ENCODE measurements around the gene IKBIP.
"Not testable (repeated sequence)": the region's sequence is repeated elsewhere in the genome, so short reads cannot be mapped to it uniquely, and the experiment has no call there.

The IKBIP gene

GRCh38 chr12:98646294-98647090, 1.9 kb upstream of the IKBIP start:
- Mint-ChIP-seq H3K4me3 (peak overlapping the region; percentile 95), H3K36me3 (peaks cover 16% of the 10 kb centered on the region), H3K4me1 (peaks cover 20% of the 10 kb centered on the region), H3K27ac (peak overlapping the region; percentile 97), H3K9me3 (no peaks in the 10 kb centered on the region), H3K27me3 (no peaks in the 10 kb centered on the region)
- ATAC-seq, result no peak

DNA sequence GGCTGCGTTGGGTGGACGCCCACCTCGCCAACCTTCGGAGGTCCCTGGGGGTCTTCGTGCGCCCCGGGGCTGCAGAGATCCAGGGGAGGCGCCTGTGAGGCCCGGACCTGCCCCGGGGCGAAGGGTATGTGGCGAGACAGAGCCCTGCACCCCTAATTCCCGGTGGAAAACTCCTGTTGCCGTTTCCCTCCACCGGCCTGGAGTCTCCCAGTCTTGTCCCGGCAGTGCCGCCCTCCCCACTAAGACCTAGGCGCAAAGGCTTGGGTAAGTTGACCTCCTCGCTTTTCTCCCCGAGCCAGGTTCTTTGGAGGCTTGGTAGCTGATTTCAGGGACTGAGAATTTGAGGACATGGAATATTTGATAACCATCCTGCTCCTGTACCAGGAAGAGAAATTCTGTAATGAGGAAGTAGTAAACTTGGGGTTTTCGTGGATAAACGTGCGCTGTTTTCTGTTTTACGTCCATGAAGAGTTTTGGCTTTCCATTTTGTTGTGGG, 1.0 kb upstream of the IKBIP start:
- no peaks in the 10 kb centered on the region for H3K9me3 Mint-ChIP-seq
- peaks cover 10% of the 10 kb centered on the region for H3K36me3 Mint-ChIP-seq
- H3K27ac Mint-ChIP-seq, result peak overlapping the region; percentile 97
- H3K4me1 Mint-ChIP-seq, result peaks cover 20% of the 10 kb centered on the region
- H3K27me3 Mint-ChIP-seq, result no peaks in the 10 kb centered on the region
- H3K4me3 Mint-ChIP-seq, result peak overlapping the region; percentile 95
- ATAC-seq, result no peak

- peaks cover 17% of the 10 kb centered on the region for H3K4me1 Mint-ChIP-seq
Measured at GRCh38 chr12:98644433-98644711, 216 bp downstream of the IKBIP start.

GRCh38 chr12:98642801-98643200, 1.8 kb downstream of the IKBIP start:
- peaks cover 18% of the 10 kb centered on the region for H3K4me1 Mint-ChIP-seq
- H3K27me3 Mint-ChIP-seq, H3K9me3 Mint-ChIP-seq, ATAC-seq, H3K27ac Mint-ChIP-seq, H3K36me3 Mint-ChIP-seq: not testable (repeated sequence)
- H3K4me3 Mint-ChIP-seq, result peak overlapping the region; percentile 58

More at GRCh38 chr12:98644433-98644711, 216 bp downstream of the IKBIP start:
- peak overlapping the region; percentile 95 for H3K4me3 Mint-ChIP-seq
- no peaks in the 10 kb centered on the region for H3K9me3 Mint-ChIP-seq
- H3K27ac Mint-ChIP-seq, result peak overlapping the region; percentile 97
- H3K36me3 Mint-ChIP-seq, result peaks cover 3% of the 10 kb centered on the region
- peak; percentile 51 for ATAC-seq
- no peaks in the 10 kb centered on the region for H3K27me3 Mint-ChIP-seq

DNA sequence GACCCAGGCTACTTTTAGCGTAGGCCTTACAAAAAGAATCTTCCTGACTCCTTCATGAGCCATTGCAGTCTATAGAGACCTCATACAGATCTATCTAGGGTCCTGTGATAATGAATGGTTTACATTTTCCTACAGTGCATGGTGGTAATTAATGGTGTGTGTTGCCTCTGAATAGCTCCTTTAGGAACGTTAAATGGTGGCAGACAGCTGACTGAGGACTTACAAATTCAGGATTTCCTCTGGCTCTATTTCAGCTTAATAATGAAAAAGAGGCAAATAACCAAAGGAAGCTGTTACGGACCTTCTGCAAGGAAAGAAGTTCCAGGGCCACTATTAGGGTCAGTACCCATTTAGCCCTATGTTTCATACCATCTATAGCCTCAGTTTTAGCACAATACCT, 5.1 kb downstream of the IKBIP start:
- H3K9me3 Mint-ChIP-seq, result no peaks in the 10 kb centered on the region
- no peaks in the 10 kb centered on the region for H3K27me3 Mint-ChIP-seq
- no peak for ATAC-seq
- no peak overlapping the region for H3K4me3 Mint-ChIP-seq
- H3K4me1 Mint-ChIP-seq, result peaks cover 31% of the 10 kb centered on the region
- no peak overlapping the region for H3K27ac Mint-ChIP-seq
- H3K36me3 Mint-ChIP-seq, result no peaks in the 10 kb centered on the region

DNA sequence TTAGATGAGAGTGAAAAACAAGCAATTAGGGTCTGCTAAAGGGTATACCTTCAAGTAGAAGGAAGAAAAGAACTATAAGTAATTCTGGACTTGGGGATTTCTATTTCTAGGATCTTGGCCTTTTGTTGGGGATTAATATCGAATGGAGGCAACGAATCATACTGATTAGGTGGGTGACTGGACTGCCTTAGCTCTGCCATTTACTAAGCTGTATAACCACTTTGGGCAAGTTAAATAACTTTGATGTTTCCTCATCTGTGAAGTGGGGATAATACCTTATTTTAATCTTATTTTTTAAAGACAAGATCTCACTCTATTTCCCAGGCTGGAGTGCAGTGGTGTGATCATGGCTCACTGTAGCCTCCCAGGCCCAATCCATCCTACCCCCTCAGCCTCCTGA, 6.6 kb downstream of the IKBIP start:
- ATAC-seq, result no peak
- peaks cover 31% of the 10 kb centered on the region for H3K4me1 Mint-ChIP-seq
- H3K36me3 Mint-ChIP-seq, result peaks cover 10% of the 10 kb centered on the region
- no peaks in the 10 kb centered on the region for H3K27me3 Mint-ChIP-seq
- no peak overlapping the region for H3K4me3 Mint-ChIP-seq
- peak overlapping the region; percentile 39 for H3K27ac Mint-ChIP-seq
- no peaks in the 10 kb centered on the region for H3K9me3 Mint-ChIP-seq

- H3K27me3 Mint-ChIP-seq, result no peaks in the 10 kb centered on the region
- peaks cover 31% of the 10 kb centered on the region for H3K4me1 Mint-ChIP-seq
- no peak for ATAC-seq
- H3K4me3 Mint-ChIP-seq, result no peak overlapping the region
- peaks cover 14% of the 10 kb centered on the region for H3K36me3 Mint-ChIP-seq
- H3K9me3 Mint-ChIP-seq, result no peaks in the 10 kb centered on the region
- H3K27ac Mint-ChIP-seq, result no peak overlapping the region
Measured at GRCh38 chr12:98637068-98637467, 7.5 kb downstream of the IKBIP start.

DNA sequence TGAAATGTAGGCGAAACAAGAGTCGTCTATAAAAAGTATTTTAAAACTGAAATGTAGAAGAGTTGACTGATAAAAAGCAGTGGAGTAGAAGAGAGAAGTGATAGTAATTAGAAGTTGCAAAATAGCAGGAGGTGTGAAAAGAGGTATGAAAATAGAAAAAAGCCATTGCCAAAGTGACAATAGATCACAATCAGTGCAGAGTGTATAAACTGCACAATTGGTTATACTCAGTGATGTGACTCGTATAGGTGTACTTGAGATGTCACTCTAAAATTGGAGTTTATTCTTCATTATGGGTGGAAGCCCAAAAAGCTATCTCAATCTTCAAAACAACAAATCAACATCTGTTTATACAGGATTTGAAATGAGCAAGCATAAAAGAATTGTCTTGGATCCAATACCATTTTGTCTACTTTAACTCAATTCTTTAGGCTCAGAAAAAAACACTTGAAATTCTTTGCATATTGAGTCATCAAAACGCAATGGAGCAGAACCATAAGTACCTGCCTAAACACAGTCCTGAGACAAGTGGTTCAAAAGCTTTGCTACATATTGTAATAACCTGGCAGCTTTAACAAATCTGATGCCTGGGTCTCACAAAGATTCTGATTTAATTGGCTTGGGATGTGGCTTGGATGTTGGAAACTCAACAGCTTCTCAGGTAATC, 8.8 kb downstream of the IKBIP start:
- no peak overlapping the region for H3K4me3 Mint-ChIP-seq
- H3K4me1 Mint-ChIP-seq, result peaks cover 31% of the 10 kb centered on the region
- H3K9me3 Mint-ChIP-seq, result no peaks in the 10 kb centered on the region
- no peak for ATAC-seq
- H3K36me3 Mint-ChIP-seq, result peaks cover 14% of the 10 kb centered on the region
- no peak overlapping the region for H3K27ac Mint-ChIP-seq
- no peaks in the 10 kb centered on the region for H3K27me3 Mint-ChIP-seq

DNA sequence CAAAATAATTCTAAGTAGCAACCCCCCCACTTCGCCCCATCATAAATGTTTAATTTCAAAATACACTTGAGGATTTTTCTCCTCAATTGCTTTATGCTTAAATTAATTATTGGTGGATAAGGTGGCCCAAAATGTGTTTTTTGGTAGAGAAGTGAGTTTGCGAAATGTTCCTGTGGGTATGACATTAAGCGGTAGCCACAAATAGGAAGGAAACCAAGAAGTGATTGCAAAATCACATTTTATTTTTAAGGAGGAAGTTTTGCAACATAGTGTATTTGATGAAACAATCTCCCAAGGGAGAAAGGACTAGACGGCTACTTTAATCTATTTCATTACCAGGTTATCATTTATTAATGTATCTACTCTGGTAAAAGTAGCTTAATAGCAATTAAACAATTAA, 25.6 kb downstream of the IKBIP start:
- Mint-ChIP-seq H3K4me1 (peaks cover 8% of the 10 kb centered on the region), H3K4me3 (no peak overlapping the region), H3K27me3 (no peaks in the 10 kb centered on the region), H3K36me3 (peaks cover 4% of the 10 kb centered on the region), H3K27ac (no peak overlapping the region), H3K9me3 (no peaks in the 10 kb centered on the region)
- ATAC-seq, result no peak

DNA sequence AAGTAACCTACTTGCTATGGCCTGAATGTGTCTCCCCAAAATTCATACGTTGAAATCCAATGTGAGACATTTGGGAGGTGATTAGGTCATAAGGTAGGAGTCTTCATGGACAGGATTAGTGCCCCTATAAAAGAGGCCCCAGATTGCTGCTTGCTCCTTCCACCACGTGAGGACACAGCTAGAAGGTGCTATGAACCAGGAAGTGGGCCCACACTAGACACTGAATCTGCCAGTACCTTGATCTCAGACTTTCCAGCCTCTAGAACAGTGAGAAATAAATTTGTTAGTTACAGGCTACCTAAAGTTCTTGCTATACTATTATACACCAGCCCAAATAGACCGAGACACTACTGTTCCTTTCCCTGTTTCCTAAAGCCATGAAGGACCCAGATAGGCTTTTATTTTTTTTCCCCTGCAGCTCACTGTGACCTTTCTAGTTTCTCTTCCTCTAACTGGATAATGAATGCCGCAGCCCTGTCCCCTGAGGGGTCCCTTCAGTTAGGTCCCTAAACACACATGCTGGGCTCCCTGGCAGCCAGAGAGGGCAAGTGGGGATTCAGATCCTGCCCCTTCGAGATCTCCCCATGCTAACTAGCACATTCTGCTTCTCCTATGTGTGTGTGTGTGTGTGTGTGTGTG, 31.8 kb downstream of the IKBIP start:
- peaks cover 4% of the 10 kb centered on the region for H3K36me3 Mint-ChIP-seq
- ATAC-seq, result peak; percentile 96

DNA sequence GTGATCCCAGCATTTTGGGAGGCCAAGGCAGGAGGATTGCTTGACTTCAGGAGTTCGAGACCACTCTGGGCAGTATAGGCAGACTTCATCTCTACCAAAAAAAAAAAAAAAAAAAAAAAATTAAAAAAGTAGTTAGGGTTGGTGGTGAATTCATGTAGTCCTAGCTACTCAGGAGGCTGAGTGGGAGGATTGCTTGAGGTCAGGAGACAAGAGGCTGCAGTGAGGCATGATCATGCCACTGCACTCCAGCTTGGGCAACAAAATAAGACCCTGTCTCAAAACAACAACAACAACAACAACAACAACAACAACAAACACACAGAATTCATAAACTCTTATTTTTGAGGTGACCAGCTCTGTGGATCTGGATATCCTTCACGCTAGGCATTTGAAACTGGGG, 34.0 kb downstream of the IKBIP start:
- Mint-ChIP-seq H3K36me3 (no peaks in the 10 kb centered on the region), H3K27me3 (no peaks in the 10 kb centered on the region), H3K4me1 (peaks cover 26% of the 10 kb centered on the region), H3K27ac (peak overlapping the region; percentile 48), H3K4me3 (no peak overlapping the region), H3K9me3 (no peaks in the 10 kb centered on the region)
- no peak for ATAC-seq

More for the DNA sequence above, 31.8 kb downstream of the IKBIP start:
- no peaks in the 10 kb centered on the region for H3K27me3 Mint-ChIP-seq
- H3K9me3 Mint-ChIP-seq, result no peaks in the 10 kb centered on the region
- peaks cover 17% of the 10 kb centered on the region for H3K4me1 Mint-ChIP-seq
- peak overlapping the region; percentile 88 for H3K27ac Mint-ChIP-seq
- H3K4me3 Mint-ChIP-seq, result peak overlapping the region; percentile 22

DNA sequence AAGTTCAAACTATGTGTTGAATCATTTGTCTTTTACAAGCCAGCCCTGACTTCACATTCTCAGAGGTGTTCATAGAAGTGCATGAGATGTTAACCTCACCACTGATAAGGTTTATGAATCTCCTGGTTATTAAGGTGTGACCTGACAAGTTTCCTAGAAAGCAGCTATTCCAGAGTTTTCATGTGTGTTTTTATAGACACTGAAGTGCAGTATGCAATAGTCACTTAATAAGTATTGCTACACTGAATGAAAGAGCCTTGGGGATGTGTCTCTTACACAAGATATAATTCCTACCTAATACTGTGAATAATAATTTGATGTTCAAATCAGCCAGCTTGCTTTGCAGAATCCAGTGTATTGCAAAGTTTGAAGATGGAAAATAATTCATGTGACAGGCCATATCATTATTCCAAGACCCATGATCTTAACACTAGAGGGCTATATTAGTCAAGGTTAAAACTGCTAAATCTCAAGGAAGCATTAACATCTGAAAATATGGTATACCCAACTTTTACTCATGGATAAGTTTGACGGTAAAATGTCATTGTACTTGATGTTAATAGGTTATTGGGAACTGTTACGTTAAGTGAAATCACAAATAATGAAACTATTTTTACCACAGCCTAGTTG, 38.1 kb downstream of the IKBIP start:
- Mint-ChIP-seq H3K4me3 (no peak overlapping the region), H3K9me3 (no peaks in the 10 kb centered on the region), H3K27me3 (no peaks in the 10 kb centered on the region), H3K4me1 (peaks cover 9% of the 10 kb centered on the region), H3K36me3 (peaks cover 24% of the 10 kb centered on the region), H3K27ac (peak overlapping the region; percentile 79)
- ATAC-seq, result no peak

DNA sequence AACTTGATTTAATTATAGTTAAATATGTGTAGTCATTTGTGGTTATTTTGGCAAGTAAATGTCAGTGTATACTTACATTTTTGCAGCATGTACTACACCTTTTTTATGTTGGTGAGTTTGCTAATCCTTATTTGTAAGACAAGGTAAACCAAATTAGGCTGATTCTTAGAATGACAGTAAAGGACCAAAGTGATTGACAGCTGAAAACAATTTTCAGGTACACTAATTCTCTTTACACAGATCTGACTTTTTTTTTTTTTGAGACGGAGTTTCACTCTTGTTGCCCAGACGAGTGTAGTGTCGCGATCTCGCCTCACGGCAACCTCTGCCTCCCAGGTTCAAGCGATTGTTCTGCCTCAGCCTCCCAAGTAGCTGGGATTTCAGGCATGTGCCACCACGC, 42.7 kb downstream of the IKBIP start:
- Mint-ChIP-seq H3K36me3 (peaks cover 29% of the 10 kb centered on the region), H3K9me3 (no peaks in the 10 kb centered on the region), H3K4me3 (no peak overlapping the region), H3K27me3 (no peaks in the 10 kb centered on the region), H3K27ac (no peak overlapping the region), H3K4me1 (peaks cover 3% of the 10 kb centered on the region)
- no peak for ATAC-seq

GRCh38 chr12:98597313-98597712, 47.3 kb downstream of the IKBIP start:
- H3K4me1 Mint-ChIP-seq, result peaks cover 27% of the 10 kb centered on the region
- not testable (repeated sequence) for H3K27ac Mint-ChIP-seq, H3K4me3 Mint-ChIP-seq, H3K9me3 Mint-ChIP-seq, H3K27me3 Mint-ChIP-seq, ATAC-seq
- H3K36me3 Mint-ChIP-seq, result peaks cover 31% of the 10 kb centered on the region

- Mint-ChIP-seq H3K27ac (peak overlapping the region; percentile 92), H3K27me3 (no peaks in the 10 kb centered on the region), H3K4me1 (peaks cover 27% of the 10 kb centered on the region), H3K36me3 (peaks cover 21% of the 10 kb centered on the region), H3K4me3 (peak overlapping the region; percentile 87), H3K9me3 (no peaks in the 10 kb centered on the region)
- no peak for ATAC-seq
Measured at GRCh38 chr12:98595243-98595988, 49.2 kb downstream of the IKBIP start.
